ENCODE data around the gene B3GNT5.

Gene B3GNT5

DNA sequence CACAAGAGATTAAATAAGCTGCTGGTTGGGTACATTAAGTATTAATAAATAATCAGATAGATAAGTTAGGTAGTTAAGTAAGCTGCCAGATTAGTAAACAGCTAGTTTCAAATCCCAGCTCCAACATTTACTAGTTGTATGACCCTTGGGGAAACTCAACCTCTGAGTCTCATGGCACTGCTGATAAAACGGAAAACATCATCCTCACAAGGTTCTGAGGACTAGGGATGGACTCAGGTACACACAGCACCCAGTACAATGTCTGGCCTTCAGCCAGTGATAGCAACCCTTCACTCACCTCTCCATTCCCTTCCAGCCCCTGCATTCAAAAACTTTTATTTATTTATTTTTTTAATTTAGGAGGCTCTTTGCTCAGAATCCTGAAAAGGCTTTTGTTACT is 32.3 kb downstream of the B3GNT5 start:
- no peak for DNase-seq (ENCODE audit: extremely low read depth, low read depth)
- no peak overlapping the region for H3K4me3 ChIP-seq (replicated peaks; ENCODE audit: low read depth, low read length)
- TF ChIP-seq, protein P1, sequence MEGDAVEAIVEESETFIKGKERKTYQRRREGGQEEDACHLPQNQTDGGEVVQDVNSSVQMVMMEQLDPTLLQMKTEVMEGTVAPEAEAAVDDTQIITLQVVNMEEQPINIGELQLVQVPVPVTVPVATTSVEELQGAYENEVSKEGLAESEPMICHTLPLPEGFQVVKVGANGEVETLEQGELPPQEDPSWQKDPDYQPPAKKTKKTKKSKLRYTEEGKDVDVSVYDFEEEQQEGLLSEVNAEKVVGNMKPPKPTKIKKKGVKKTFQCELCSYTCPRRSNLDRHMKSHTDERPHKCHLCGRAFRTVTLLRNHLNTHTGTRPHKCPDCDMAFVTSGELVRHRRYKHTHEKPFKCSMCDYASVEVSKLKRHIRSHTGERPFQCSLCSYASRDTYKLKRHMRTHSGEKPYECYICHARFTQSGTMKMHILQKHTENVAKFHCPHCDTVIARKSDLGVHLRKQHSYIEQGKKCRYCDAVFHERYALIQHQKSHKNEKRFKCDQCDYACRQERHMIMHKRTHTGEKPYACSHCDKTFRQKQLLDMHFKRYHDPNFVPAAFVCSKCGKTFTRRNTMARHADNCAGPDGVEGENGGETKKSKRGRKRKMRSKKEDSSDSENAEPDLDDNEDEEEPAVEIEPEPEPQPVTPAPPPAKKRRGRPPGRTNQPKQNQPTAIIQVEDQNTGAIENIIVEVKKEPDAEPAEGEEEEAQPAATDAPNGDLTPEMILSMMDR (IDR thresholded peaks at IDR 0.05; ENCODE audit: low read depth, low read length, missing control alignments): no peak

DNA sequence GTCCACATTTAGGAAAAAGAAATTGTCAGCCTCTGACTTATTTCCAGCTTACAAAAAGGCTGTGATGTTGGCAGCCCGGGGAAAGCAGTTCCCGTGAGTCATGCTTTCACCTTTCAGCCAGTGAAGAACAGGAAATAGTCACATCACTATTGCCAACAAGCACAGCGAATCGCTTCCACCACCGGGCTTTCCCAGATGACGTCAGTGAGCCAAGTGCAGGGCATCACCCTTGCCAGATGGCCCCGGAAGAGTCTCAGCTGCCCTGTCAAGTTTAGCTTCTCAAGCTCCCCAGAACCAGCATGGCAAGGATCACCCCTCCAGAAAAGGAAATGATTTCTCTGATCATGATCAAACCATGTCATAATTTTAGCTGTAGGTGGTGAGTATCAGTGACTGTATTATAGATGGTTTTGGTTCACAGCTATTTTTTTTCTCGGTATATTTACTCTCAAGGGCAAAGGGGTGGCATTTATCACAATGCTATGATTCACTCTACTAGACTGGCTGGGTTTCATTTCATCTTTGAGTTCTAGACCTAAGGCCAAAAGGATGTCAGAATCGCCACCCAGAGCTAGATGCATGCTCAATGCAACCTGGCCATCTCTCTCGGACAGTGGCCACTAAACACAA is 32.9 kb downstream of the B3GNT5 start:
- peak; percentile 92 for DNase-seq (ENCODE audit: extremely low read depth, low read depth)
- no peak overlapping the region for H3K4me3 ChIP-seq (replicated peaks; ENCODE audit: low read depth, low read length)
- TF ChIP-seq, protein P1 (IDR thresholded peaks at IDR 0.05; ENCODE audit: low read depth, low read length, missing control alignments): no peak

GRCh38 chr3:183287301-183287971 is 34.4 kb downstream of the B3GNT5 start:
- H3K4me3 ChIP-seq (replicated peaks; ENCODE audit: low read depth, low read length): no peak overlapping the region
- DNase-seq (ENCODE audit: extremely low read depth, low read depth): no peak
- TF ChIP-seq, protein P1 (IDR thresholded peaks at IDR 0.05; ENCODE audit: low read depth, low read length, missing control alignments): no peak

GRCh38 chr3:183288117-183288516 is 35.1 kb downstream of the B3GNT5 start:
- no peak for DNase-seq (ENCODE audit: extremely low read depth, low read depth)
- TF ChIP-seq, protein P1 (IDR thresholded peaks at IDR 0.05; ENCODE audit: low read depth, low read length, missing control alignments): no peak
- no peak overlapping the region for H3K4me3 ChIP-seq (replicated peaks; ENCODE audit: low read depth, low read length)

GRCh38 chr3:183290216-183290615 is 37.2 kb downstream of the B3GNT5 start:
- TF ChIP-seq, protein P1 (IDR thresholded peaks at IDR 0.05; ENCODE audit: low read depth, low read length, missing control alignments): no peak
- H3K4me3 ChIP-seq (replicated peaks; ENCODE audit: low read depth, low read length): no peak overlapping the region
- DNase-seq (ENCODE audit: extremely low read depth, low read depth): no peak

DNA sequence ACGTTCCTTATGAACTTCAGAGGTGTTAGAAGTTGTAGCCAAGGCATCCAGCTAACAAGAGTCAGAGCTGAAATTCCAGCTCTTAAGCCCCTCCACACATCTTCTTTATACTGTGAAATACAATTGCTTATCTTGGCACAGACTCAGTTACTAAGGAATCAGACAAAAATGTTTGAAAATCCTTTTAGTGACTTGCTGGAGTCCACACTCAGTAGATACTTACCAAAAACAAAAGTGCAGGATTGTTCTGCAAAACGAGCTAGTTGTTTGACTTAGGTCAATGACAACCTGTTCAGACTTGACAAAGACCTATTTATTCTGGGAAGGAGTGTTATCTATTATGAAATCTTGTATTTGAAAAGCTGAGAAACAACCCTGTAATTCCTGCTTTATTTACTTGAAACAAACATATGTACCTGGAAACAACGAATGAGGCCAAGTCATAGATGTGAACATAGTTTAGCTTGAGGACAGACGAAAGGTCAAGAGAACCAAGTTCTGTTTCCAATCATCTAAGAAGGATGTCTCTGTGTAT is 38.5 kb downstream of the B3GNT5 start:
- no peak overlapping the region for H3K4me3 ChIP-seq (replicated peaks; ENCODE audit: low read depth, low read length)
- TF ChIP-seq, protein P1 (IDR thresholded peaks at IDR 0.05; ENCODE audit: low read depth, low read length, missing control alignments): no peak
- no peak for DNase-seq (ENCODE audit: extremely low read depth, low read depth)
